GM18505 (cell line): ENCODE results near the gene BAIAP2L2.

Experiments used
- ATAC-seq: cut with Tn5 transposase; IDR thresholded peaks from one replicate; pipeline ENCODE4 v1.9.1; 2021; ENCODE audit not compliant: unreplicated experiment
- POLR2A ChIP-seq: IDR thresholded peaks from 4 replicates; pipeline ENCODE4 v1.6.1; 2011; ENCODE audit warnings: borderline replicate concordance; ENCODE audit not compliant: insufficient read depth, insufficient read length; ENCODE audit errors: extremely low read depth

Gene BAIAP2L2

GRCh38 chr22:38107692-38108515, 2.6 kb downstream of the BAIAP2L2 start:
- ATAC-seq, result no peak
- TF ChIP-seq POLR2A, result no peak

DNA sequence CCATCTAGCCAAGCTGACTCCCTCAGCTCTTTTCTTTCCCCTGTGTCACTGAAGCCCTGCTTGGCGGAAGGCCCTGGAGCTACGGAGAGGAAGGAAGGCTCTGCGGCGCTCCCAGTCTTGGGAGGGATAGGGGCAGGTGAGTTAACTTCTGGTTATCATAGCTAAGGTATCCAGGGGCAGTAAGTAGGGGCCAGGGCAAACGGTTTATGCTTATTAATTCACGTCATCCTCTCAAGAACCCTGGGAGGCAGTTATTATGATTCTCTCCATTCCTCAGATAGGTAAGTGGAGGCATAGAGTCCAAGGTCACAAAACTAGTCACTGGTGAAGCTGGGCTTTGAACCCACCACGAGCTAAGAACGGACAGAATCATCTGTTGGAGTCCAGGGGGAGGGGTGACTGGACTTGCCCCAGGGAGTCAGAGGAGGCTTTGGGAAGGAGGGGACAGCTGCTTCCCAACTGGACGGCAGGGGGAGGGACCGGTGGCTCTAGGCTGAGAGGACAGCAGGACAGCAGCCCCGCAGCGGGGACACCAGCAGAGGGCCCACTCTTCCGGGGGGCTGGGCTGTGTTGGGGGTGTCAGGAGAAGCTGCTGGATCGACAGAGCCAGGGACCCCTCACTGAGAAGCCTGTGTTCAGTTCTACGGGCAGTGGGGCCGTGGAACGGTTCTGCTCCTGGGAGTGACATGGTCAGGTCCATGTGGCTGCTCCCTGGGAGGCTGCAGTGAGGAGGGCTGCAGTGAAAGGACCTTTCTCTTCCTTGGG, 3.5 kb downstream of the BAIAP2L2 start:
- ATAC-seq, result no peak

GRCh38 chr22:38104084-38104483, 6.4 kb downstream of the BAIAP2L2 start:
- no peak for TF ChIP-seq POLR2A
- ATAC-seq, result no peak

More for the DNA sequence above, 3.5 kb downstream of the BAIAP2L2 start:
- no peak for TF ChIP-seq POLR2A

GRCh38 chr22:38103641-38104040, 6.8 kb downstream of the BAIAP2L2 start:
- no peak for ATAC-seq
- no peak for TF ChIP-seq POLR2A

DNA sequence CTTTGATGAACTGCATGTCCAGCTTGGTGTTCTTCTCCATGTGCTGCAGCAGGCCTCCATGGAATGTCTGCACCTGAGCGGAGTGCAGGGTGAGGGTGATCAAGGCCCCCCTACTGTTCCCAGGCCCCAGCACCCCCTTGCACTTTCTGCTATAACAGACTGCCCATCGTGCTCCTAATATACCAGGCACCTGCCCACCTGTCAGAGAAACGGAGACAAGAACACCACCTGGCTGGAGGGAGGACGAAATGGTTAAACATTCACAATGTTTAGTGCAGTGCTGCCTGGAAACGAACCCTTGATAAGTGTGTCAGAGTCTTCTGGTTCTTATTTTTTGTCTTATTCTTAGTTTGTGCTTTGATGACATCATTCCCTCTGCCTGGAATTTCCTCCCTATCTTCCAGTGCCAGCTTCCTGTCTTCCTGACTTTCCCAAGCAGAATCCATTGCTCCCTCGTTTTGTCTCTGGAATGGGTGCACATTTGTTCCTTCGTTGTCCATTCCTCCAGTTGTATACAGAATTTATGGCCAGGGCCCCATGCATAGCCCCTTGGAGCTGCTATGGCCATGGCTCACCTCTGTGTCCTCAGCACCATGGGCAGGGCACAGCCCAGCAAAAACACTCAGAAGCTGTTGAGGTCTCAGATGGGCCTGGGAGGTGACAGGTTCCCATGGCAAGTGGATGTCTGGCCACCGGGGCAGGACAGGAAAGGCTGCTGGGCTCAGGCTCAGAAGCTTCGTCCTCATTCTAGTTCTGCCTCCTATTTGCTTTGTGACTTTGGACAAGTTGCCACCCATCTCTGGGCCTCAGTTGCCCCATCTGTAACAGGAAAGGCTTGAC, 11.9 kb downstream of the BAIAP2L2 start:
- TF ChIP-seq POLR2A, result no peak
- no peak for ATAC-seq

DNA sequence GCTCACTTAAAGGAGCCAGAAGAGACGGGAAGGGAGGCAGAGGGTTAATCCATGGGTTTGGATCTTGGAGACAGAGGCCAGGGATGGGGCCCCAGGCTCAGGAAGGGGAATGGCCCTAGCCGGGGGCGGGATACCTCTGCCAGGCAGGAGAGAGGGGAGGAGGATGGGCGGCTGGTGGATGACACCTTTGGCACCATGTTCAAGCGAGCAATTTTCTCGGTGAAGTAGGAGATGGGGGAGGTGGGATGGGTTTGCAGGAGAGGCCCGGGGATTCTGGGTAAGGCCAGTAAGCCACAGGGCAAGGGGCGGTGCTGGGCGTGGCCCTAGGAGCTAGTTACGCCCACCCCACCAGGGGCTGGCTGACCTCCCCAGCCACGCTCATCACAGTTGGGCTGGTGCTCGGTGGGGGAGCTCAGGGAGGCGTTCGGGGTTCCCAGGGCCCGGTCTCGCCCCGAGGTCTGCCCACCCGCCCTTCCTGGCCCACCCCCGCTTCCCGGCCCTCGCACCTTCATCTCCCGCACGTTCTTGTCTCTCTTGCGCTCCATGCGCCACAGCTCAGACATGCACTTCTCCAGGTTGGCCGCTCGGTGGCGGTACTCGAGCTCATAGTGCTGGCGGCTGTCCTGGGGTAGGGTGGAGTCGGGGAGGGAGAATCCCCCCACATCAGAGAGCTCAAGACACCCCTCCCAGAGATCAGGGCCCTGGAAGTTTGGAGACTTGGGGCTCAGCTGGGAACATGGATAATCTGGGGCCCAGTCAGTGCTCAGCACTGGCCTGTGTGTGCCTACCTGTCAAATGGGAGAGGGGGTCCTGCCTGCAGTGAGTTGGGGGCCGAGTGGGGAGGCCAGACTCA, 12.7 kb downstream of the BAIAP2L2 start:
- ATAC-seq, result no peak
- TF ChIP-seq POLR2A, result no peak

DNA sequence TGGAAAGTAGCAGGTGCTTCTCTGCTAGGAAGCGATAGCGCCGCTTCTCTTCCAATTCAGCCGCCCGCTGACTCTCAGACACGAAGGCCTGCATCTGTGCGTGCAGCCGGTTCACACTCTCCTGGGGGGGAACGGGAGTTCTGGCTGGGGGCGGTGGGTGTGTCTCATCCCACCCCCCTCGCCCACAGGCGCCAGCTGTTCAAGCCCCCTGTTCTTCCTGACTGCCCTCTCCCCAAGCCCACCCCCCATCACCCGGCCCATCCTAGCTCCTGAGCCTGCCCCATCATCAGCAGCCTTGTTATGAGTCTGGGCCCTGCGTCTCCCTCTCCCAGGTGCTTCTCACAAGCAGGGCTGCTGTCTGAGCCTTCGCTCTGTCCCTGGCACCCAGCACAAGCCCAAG, 13.4 kb downstream of the BAIAP2L2 start:
- no peak for TF ChIP-seq POLR2A
- no peak for ATAC-seq

DNA sequence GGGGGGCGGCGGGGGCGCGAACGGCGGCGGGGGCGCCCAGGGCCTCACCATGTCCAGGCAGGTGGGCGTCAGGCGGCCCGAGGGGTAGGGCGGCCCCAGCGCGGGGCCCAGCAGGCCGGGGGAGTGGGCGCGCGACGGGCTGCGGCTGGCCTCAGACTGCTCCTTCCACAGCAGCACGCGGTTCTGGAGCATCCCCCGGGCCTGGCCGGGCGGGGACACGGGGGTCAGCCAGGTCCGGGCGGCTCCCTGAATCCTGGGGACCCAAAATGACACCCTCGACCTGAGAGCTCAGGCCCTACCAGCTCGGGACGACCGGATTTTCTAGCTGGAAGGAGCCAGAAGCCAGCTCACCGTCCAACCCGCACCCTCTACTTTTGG, 21.0 kb downstream of the BAIAP2L2 start:
- no peak for TF ChIP-seq POLR2A
- ATAC-seq, result no peak

DNA sequence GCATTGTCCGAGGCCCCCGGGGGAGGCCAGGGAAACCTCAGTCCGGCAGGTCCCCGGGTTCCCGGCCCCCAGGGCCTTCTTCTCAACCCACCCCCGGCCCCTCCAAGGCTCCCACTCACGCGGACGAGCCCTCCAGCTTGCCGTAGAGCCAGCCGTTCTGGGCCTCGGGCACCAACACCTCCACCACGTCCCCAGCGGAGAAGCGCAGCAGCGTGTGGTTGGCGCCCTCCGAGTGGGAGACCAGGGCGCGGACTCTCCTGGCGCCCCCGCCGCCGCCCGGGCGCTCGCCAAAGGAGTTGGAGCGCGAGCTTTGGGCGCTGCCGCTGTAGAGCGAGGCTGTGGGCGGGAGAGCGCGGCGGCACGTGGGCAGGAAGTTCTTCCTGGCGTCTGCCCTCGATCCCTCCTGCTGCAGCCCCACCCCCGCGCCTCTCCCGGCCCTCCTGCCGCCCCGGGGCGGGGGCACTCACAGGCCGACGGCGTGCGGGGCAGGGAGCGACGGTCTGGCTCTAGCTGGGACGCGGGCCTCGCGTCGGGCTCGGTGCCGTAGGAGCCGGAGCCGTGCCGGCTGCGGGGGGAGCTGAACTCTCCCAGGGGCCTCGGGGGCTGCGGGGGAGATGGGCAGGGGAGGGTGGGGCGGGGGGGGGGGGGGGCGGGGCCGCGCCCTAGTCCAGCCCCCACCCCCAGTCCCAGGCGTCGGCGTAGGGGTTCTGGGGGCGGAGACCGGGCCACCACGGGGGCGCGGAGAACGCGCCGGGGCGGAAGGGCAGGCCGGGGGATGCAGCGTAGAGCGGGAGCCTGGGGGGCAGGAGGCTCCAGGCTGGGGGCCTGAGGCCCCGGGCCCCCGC, 21.6 kb downstream of the BAIAP2L2 start:
- no peak for TF ChIP-seq POLR2A
- ATAC-seq, result no peak

DNA sequence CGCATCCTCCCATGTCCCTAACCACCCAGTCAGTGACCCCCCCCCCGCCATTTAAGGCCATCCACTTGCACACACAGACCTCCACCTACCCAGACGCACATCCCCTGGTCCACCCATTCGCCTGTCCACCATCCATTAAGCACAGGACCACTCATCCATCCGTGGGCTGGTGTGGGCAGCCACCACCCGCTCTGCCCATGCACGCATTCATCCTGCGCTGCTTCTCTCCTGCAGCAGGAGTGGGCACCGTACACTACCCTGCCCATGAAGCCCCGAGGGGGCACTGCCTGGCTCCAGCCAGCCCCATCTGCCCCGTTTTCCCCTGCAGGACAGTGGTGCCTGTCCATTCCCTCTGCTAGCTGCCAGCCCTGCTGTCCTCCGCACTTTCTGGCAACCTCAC, 22.6 kb downstream of the BAIAP2L2 start:
- no peak for ATAC-seq
- no peak for TF ChIP-seq POLR2A

- no peak for TF ChIP-seq POLR2A
- no peak for ATAC-seq
Measured at GRCh38 chr22:38086942-38087341, 23.5 kb downstream of the BAIAP2L2 start.
